Right hindlimb (tissue), 1 donor: ENCODE results near the gene KIN.
"Not testable (repeated sequence)": the region's sequence is repeated elsewhere in the genome, so short reads cannot be mapped to it uniquely, and the experiment has no call there.

Experiments
- DNase-seq: peaks from one replicate; pipeline ENCODE4 v3.0.0-alpha.2; 2018

The KIN gene

DNA sequence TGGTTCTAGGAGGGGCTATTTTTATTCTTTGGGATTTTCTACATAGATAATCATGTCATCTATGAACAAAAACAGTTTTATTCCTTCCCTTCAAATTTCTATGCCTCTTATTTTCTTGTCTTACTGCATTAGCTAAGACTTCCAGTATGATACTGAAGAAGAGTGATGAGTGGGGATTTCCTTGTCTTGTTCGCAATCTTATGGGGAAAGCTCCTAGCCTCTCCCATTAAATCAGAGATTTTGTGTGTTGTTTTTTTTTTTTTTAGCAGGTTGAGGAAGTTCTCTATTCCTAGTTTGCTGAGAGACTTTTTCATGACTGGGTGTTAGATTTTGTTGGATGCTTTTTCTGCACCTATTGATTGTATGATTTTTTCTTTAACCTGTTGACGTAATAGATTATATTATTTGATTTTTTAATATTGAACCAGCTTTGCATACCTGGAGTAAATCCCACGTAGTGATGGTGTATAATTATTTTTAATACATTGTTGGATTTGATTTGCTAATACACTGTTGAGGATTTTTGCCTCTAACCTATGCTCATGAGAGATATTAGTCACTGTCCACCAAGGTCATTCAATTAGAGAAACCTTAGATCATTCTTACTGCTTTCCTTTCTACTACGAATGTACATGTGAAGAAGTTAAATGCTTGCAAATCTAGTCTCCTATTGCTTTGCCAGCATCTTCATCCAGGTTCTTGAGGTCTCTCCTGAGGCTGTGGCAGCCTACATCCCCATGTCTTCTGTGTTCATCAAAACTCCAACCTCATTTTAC, 6.6 kb upstream of the KIN start:
- DNase-seq: no peak

GRCh38 chr10:7792541-7792940, 4.7 kb upstream of the KIN start:
- no peak for DNase-seq

- no peak for DNase-seq
Observed at GRCh38 chr10:7789390-7789789, 1.6 kb upstream of the KIN start.

- no peak for DNase-seq
Observed at GRCh38 chr10:7788639-7789286, 970 bp upstream of the KIN start.

- DNase-seq: no peak
Observed at GRCh38 chr10:7787150-7787856, 490 bp downstream of the KIN start.

DNA sequence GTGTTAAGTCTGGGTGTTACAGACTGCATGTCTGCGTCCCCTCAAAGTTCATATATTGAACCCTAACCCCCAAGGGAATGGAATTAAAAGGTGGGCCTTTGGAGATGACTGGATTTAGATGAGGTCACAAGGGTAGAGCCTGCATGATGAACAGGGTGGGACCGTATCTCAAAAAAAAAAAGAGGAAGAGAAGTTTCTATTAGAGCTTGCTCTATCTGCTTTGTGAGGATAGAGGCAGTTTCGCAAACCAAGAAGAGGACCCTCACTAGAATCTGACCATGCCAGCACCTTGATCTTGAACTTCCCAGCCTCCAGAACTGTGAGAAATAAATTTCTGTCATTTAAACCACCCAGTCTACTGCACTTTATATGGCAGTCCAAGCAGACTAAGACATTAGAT, 1.4 kb downstream of the KIN start:
- no peak for DNase-seq

DNA sequence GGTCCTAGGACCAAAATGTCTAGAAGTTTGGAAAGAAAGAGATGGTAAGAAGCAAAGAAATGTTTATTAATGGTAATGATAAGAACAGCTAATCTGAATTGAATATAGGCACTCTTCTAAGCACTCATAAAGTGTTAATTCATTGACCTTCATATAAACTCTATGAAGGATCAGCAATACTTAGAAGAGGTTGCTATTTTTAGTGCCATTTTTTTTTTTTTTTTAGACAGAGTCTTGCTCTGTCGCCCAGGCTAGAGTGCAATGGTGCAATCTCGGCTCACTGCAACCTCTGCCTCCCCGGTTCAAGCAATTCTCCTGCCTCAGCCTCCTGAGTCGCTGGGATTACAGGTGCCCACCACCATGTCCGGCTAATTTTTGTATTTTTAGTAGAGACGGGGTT, 5.6 kb downstream of the KIN start:
- not testable (repeated sequence) for DNase-seq

DNA sequence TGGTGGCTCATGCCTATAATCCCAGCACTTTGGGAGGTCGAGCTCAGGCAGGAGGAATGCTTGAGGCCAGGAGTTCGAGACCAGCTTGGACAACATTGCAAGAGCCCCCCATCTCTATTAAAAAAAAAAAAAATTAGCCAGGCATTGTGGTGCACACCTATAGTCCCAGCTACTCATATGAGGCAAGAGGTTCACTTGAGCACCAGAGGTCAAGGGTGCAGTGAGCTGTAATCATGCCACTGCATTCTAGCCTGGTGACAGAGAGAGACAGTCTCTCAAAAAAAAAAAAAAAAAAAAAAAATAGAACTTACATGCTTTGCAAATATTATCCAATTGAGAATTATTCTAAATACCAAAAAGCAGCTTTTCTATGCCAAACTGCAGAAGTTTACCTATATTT, 11.0 kb downstream of the KIN start:
- no peak for DNase-seq

DNA sequence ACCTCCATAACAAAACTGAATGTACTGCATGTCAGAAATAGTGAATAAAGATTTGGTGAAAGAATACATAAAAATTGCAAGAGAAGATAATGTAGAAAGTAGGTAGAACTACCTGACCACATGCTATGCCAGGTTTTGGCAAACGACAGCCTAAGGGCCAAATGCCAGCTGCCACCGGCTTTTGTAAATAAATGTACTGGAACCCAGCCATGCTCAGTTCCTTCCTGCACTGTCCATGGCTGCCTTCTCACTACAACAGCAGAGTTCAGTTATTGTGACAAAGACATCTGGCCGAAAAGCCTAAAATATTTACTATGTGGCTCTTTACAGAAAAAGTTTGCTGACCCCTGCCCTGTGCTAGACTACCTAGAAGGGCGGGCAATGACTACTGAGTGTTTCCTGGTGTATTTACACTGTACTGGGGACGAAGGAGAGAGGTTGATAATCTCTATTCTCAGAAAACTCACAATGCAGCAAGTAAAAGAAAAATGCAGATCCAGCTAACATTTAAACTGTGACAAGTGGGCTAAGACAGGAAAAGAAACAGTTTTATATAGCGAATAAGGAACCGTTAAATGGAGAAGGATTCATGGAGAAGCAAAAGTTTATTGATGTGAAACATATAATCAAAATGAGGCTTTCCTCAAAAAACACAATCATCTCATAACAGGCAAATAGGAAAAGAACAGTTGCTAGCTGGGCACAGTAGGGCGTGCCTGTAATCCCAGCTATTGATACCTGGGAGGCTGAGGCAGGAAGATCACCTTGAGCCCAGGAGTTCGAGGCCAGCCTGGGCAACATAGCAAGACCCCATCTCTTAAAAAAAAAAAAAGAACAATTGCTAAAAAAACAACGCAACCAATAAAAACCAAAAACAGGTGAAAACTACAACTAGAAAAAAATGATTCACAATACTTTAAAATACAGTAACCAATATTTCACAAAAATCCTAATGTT, 13.7 kb downstream of the KIN start:
- no peak for DNase-seq

DNA sequence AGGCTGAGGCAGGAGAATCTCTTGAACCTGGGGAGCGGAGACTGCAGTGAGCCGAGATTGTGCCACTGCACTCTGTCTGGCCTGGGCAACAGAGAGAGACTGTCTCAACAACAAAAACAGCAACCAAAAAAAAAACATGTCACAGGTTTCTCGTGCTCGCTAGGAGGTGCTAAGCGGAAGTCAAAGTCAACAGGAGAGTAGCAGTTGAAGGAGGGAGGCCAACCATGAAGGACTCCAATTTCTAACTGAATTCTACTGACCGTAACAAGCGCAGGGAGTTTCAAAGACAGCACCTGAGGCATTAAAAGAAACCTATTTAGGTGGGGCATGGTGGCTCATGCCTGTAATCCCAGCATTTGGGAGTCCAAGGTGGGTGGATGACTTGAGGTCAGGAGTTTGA, 19.4 kb downstream of the KIN start:
- DNase-seq: no peak

GRCh38 chr10:7767209-7767608, 20.6 kb downstream of the KIN start:
- DNase-seq: no peak

GRCh38 chr10:7766241-7766640, 21.6 kb downstream of the KIN start:
- no peak for DNase-seq

GRCh38 chr10:7763929-7764328, 23.9 kb downstream of the KIN start:
- no peak for DNase-seq

DNA sequence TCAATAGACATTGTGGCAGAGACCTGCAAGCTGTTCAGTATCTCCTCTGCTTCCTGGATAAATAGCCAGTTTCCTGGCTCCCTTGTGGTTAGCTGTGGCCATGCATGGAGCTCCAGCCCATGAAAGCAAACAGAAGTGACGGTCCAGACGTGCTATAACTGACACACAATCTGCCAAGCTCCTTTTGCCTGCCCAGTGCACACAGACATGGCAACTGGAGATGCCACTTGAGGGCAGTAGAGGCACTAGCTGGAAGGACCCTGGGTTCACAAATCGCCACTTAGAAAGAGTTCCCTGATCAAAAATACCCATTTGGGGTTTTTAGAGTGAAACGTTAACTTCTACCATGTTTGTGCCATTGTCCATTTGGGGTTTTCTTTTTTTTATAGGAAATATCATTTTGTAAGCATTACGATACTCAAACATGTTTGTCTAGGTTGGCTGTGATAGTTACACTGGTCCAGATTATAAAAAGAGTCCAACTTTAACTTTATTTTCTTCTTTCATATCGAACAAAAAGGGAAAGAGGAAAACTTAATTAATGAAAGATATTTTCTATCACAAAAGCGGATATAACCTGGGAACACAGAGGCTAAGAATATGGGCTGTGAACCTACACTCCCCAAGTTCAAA, 31.3 kb downstream of the KIN start:
- DNase-seq: no peak

- no peak for DNase-seq
Observed at GRCh38 chr10:7755103-7755502, 32.7 kb downstream of the KIN start.

DNA sequence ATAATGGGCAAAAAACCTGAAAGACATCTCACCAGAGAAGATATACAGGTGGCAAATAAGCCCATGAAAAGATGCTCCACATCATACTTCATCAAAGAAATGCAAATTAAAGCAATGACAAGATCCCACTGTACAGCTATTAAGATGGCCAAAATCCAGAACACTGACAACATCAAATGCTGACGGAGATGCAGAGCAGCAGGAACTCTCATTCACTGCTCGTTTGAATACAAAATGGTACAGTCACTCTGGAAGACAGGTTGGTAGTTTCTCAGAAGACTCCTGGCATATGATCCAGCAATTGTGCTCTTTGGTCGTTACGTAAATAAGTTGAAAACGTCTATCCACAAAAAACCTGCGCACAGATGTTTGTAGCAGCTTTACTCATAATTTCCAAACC, 35.5 kb downstream of the KIN start:
- DNase-seq: no peak

- no peak for DNase-seq
Observed at GRCh38 chr10:7750222-7750621, 37.6 kb downstream of the KIN start.

DNA sequence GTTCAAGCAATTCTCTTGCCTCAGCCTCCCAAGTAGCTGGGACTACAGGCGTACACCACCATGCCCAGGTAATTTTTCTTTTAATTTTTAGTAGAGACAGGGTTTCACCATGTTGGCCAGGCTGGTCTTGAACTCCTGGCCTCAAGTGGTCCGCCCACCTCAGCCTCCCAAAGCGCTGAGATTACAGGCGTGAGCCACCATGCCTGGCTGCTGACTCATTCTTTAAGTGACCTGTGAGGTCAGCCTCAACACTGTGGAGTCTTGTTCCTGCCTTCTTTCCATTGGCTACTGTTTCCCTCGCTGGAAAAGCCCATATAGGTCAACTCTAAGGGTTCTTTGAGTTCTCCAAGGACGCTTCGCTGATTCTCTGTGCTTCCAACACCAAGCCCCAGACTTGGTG, 39.2 kb downstream of the KIN start:
- not testable (repeated sequence) for DNase-seq

GRCh38 chr10:7744307-7744706, 43.5 kb downstream of the KIN start:
- no peak for DNase-seq

DNA sequence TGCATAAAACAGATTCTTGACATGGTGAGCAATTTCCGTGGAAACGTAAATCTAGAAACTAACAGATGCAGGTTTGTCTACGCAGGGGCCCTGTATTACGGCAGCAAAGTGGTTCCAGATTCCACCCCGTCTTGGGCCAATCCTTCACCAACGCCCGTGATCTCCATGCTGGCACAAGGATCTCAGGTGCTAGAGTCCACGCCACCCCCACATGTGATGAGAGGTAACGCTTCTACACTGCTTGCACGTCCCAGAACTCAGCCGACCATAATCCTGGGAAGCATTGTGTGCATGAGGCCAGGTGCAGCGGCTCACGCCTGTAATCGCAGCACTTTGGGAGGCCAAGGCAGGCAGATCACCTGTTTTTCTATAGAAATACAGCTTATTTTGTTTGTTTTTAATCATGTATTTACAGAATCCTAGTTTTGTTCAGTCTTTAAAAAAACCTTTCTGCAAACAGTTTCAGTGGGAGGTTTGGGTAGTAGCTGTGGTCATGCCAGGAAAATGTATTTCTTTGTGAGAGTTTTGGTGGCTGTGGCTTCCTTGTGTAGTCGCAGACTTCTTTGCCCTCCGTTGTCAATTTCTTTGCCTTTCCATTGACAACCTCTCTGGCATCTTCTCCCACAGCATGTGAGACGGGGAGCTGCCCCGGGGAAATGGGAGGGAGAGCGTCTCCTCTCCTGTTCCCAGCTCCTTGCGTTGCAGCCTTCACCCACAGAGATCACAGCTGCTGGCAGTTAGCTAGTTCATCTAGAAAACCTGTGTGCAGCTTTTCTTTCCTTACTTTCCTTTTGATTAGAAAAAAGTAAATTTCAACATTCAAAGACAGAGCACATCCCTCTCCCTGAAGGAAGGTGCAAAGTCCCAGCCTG, 49.0 kb downstream of the KIN start:
- no peak for DNase-seq

DNA sequence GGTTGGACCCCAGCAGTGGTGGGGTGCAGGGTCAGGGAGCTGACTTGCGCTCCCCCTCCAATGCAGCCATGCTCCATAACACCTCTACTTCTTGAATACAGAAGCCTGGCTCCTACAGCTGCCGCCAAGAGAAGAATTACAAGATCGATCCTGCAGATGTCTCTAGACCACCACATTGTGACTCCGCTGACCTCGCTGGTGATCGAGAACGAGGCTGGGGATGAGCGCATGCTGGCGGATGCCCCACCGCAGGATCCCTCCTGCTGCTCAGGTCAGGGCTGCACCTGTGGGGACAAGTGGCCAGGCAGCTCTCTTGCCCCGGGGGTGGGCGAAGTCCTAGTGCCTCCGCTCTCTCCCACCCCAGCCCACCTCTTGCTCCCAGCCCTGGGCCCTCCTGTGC, 53.0 kb downstream of the KIN start:
- no peak for DNase-seq
